ENCODE data around the gene SENP3. TPM values are rescaled to one million over a fixed set of nuclear protein-coding genes. Genes with fewer than 3 reads are reported as not detected.

SENP3 gene
- total and polyA plus RNA-seq, 2 of the 13 experiments (the other 11 are each of a cell fraction or from before 2014, with no cell fraction given), result 55.8 to 75.4 TPM

DNA sequence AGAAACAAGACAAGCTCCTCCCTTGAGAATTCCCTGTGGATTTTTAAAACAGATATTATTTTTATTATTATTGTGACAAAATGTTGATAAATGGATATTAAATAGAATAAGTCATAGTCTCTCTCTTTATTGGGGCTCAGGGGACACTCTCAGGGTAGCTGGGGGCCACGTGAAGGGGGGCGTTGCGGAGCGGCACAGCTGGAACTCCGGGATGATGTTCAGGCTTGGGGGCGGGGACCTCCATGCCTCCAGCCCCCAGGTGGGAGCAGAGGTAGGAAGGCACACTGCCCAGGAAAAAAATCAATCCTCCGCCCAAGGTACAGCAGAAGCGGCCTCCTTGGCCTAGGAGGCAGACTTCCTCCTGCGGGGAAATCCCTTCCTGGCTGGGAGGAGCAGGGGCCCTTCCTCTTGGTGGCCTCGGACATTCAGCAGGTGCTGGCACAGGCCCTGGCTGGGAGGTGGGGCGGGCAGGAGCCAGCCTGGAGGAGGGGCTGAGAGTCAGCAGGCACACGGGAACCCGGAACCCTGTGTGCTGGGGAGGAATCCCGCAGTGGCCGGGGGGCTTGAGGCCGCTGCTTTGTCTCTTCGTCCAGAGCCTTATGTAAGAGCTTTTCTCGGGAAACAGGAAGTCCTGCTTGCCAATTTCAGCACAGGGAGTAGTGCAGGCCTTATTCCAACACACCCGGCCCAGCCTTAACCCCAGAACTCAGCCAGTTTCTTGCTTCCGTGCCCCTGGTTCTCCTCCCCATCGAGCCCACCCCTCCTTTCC, 3.8 kb upstream of the SENP3 start (continued):
- TF ChIP-seq, protein P1, sequence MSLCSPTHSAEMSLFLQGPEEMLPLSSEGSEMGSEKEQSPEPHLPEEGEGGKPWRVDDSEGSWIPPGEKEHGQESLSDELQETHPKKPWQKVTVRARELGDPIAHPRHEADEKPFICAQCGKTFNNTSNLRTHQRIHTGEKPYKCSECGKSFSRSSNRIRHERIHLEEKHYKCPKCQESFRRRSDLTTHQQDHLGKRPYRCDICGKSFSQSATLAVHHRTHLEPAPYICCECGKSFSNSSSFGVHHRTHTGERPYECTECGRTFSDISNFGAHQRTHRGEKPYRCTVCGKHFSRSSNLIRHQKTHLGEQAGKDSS (CRISPR knock-in tag; IDR thresholded peaks at IDR 0.05; ENCODE audit: borderline replicate concordance, low read depth), result peak; percentile 53; the same call in 1 of the 2 replicates
- no peak for TF ChIP-seq CBX5 (CRISPR knock-in tag; IDR thresholded peaks at IDR 0.05; ENCODE audit: borderline replicate concordance)
- TF ChIP-seq CENPX (CRISPR knock-in tag; IDR thresholded peaks at IDR 0.05), result no peak
- TF ChIP-seq SOX5 (CRISPR knock-in tag; IDR thresholded peaks at IDR 0.05; ENCODE audit: borderline replicate concordance), result no peak; the same call in 1 of the 2 replicates
- no peak for TF ChIP-seq PAX8 (CRISPR knock-in tag; IDR thresholded peaks at IDR 0.05; ENCODE audit: borderline replicate concordance)
- peak; percentile 81; the same call in 1 of the 2 replicates for TF ChIP-seq ZNF614 (CRISPR knock-in tag; IDR thresholded peaks at IDR 0.05; ENCODE audit: borderline replicate concordance)
- TF ChIP-seq, protein P2, sequence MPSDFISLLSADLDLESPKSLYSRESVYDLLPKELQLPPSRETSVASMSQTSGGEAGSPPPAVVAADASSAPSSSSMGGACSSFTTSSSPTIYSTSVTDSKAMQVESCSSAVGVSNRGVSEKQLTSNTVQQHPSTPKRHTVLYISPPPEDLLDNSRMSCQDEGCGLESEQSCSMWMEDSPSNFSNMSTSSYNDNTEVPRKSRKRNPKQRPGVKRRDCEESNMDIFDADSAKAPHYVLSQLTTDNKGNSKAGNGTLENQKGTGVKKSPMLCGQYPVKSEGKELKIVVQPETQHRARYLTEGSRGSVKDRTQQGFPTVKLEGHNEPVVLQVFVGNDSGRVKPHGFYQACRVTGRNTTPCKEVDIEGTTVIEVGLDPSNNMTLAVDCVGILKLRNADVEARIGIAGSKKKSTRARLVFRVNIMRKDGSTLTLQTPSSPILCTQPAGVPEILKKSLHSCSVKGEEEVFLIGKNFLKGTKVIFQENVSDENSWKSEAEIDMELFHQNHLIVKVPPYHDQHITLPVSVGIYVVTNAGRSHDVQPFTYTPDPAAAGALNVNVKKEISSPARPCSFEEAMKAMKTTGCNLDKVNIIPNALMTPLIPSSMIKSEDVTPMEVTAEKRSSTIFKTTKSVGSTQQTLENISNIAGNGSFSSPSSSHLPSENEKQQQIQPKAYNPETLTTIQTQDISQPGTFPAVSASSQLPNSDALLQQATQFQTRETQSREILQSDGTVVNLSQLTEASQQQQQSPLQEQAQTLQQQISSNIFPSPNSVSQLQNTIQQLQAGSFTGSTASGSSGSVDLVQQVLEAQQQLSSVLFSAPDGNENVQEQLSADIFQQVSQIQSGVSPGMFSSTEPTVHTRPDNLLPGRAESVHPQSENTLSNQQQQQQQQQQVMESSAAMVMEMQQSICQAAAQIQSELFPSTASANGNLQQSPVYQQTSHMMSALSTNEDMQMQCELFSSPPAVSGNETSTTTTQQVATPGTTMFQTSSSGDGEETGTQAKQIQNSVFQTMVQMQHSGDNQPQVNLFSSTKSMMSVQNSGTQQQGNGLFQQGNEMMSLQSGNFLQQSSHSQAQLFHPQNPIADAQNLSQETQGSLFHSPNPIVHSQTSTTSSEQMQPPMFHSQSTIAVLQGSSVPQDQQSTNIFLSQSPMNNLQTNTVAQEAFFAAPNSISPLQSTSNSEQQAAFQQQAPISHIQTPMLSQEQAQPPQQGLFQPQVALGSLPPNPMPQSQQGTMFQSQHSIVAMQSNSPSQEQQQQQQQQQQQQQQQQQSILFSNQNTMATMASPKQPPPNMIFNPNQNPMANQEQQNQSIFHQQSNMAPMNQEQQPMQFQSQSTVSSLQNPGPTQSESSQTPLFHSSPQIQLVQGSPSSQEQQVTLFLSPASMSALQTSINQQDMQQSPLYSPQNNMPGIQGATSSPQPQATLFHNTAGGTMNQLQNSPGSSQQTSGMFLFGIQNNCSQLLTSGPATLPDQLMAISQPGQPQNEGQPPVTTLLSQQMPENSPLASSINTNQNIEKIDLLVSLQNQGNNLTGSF (CRISPR knock-in tag; IDR thresholded peaks at IDR 0.05), result no peak
- TF ChIP-seq MTA3 (CRISPR knock-in tag; IDR thresholded peaks at IDR 0.05), result no peak
- no peak for TF ChIP-seq SCMH1 (CRISPR knock-in tag; IDR thresholded peaks at IDR 0.05; ENCODE audit: borderline replicate concordance)
- TF ChIP-seq MAFK (conservative IDR thresholded peaks at IDR 0.05 in 1 of 2, IDR thresholded peaks at IDR 0.05 in 1 of 2; ENCODE audit: low read length in 2 of 2), result no peak
- TF ChIP-seq, protein P3, sequence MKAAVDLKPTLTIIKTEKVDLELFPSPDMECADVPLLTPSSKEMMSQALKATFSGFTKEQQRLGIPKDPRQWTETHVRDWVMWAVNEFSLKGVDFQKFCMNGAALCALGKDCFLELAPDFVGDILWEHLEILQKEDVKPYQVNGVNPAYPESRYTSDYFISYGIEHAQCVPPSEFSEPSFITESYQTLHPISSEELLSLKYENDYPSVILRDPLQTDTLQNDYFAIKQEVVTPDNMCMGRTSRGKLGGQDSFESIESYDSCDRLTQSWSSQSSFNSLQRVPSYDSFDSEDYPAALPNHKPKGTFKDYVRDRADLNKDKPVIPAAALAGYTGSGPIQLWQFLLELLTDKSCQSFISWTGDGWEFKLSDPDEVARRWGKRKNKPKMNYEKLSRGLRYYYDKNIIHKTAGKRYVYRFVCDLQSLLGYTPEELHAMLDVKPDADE (CRISPR knock-in tag; IDR thresholded peaks at IDR 0.05), result no peak
- TF ChIP-seq, protein P4, sequence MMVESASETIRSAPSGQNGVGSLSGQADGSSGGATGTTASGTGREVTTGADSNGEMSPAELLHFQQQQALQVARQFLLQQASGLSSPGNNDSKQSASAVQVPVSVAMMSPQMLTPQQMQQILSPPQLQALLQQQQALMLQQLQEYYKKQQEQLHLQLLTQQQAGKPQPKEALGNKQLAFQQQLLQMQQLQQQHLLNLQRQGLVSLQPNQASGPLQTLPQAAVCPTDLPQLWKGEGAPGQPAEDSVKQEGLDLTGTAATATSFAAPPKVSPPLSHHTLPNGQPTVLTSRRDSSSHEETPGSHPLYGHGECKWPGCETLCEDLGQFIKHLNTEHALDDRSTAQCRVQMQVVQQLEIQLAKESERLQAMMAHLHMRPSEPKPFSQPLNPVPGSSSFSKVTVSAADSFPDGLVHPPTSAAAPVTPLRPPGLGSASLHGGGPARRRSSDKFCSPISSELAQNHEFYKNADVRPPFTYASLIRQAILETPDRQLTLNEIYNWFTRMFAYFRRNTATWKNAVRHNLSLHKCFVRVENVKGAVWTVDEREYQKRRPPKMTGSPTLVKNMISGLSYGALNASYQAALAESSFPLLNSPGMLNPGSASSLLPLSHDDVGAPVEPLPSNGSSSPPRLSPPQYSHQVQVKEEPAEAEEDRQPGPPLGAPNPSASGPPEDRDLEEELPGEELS (CRISPR knock-in tag; IDR thresholded peaks at IDR 0.05), result no peak
- TF ChIP-seq DNMT1 (CRISPR knock-in tag; IDR thresholded peaks at IDR 0.05), result no peak
- TF ChIP-seq HMG20B (CRISPR knock-in tag; conservative IDR thresholded peaks at IDR 0.05), result 0 out of 2 replicates have a peak, but pooled peaks have one; percentile 10
- 0 out of 2 replicates have a peak, but pooled peaks have one; percentile 16 for TF ChIP-seq PPARG (CRISPR knock-in tag; conservative IDR thresholded peaks at IDR 0.05)
- 0 out of 2 replicates have a peak, but pooled peaks have one; percentile 55 for TF ChIP-seq ZBTB3 (CRISPR knock-in tag; IDR thresholded peaks at IDR 0.05; ENCODE audit: borderline replicate concordance, low read depth)
- TF ChIP-seq, protein P5, sequence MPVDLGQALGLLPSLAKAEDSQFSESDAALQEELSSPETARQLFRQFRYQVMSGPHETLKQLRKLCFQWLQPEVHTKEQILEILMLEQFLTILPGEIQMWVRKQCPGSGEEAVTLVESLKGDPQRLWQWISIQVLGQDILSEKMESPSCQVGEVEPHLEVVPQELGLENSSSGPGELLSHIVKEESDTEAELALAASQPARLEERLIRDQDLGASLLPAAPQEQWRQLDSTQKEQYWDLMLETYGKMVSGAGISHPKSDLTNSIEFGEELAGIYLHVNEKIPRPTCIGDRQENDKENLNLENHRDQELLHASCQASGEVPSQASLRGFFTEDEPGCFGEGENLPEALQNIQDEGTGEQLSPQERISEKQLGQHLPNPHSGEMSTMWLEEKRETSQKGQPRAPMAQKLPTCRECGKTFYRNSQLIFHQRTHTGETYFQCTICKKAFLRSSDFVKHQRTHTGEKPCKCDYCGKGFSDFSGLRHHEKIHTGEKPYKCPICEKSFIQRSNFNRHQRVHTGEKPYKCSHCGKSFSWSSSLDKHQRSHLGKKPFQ (CRISPR knock-in tag; IDR thresholded peaks at IDR 0.05; ENCODE audit: insufficient replicate concordance), result no peak
